Measurements from ENCODE around the gene BET1L. TPM values are rescaled to one million over a fixed set of nuclear protein-coding genes. Genes with fewer than 3 reads are reported as not detected.

The BET1L gene
- total RNA-seq, 2 experiments from 2014 or later, result 16.2 to 47.4 TPM

DNA sequence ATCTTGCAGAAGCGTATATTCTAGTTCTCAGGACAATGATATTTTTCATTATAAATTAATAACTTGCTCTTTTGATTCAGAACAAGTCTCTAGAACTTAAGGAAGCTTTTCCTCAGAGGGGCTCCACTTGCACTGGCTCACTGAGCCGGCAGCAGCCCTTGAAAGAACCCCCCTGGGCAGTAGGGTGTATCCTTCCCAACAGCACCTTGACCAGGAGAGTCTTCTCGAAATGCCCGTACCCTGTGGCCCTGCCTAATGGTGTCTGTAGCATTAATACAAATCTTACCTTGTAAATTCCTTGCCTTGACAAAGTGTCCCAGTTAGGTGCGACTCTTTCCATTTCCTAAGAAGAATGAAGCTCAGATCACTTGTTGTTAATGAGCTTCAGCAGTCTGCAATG is 43.1 kb upstream of the BET1L start:
- intact Hi-C loops (cut with micrococcal nuclease; ENCODE audit: unreplicated experiment), result loop anchor here (2.0 to 10.0 kb wide), 2 partner anchors 55 to 111 kb away; partner anchors contain the start of gene IFITM2
- no TSS peak for BruUV-seq (replicated peaks)
- Histone ChIP-seq H3K27ac (ENCODE audit: low read depth, low read length, poor library complexity, severe bottlenecking) (no peak overlapping the region), H3K4me2 (ENCODE audit: low read length) (no peak overlapping the region), H4K20me1 (ENCODE audit: insufficient read depth, low read length) (no peaks in the 10 kb centered on the region), H3K4me1 (ENCODE audit: insufficient read depth, low read length, poor library complexity, severe bottlenecking) (no peaks in the 10 kb centered on the region), H3K9me2 (ENCODE audit: insufficient read depth, low read length) (no peaks in the 10 kb centered on the region), H3K4me3 (ENCODE audit: low read depth, low read length, poor library complexity, severe bottlenecking) (no peak overlapping the region), H3K36me3 (ENCODE audit: insufficient read depth, low read length) (peaks cover 85% of the 10 kb centered on the region), H3K79me2 (ENCODE audit: insufficient read depth, low read depth, low read length) (no peaks in the 10 kb centered on the region), H3K9me3 (ENCODE audit: low read length) (no peaks in the 10 kb centered on the region), H2AFZ (ENCODE audit: low read length) (no peak overlapping the region)
- DNase-seq (ENCODE audit: low spot score), result no peak
- ChIA-PET POLR2A (interaction anchor here (0.8 to 1.6 kb wide), 5 partner anchors 9 to 43 kb away, joined by 3 to 5 read pairs (median 4); partner anchors contain the start of genes BET1L, PSMD13 and RIC8A), CTCF (ENCODE audit: unreplicated experiment) (interaction anchor here (1.1 to 1.8 kb wide), 4 partner anchors 11 to 114 kb away, joined by 3 to 7 read pairs (median 4); no protein-coding TSS in a partner anchor)
- TF ChIP-seq EZH2phosphoT487 (IDR thresholded peaks at IDR 0.05; ENCODE audit: borderline replicate concordance, low read depth, low read length), result no peak
- TF ChIP-seq, protein P1, sequence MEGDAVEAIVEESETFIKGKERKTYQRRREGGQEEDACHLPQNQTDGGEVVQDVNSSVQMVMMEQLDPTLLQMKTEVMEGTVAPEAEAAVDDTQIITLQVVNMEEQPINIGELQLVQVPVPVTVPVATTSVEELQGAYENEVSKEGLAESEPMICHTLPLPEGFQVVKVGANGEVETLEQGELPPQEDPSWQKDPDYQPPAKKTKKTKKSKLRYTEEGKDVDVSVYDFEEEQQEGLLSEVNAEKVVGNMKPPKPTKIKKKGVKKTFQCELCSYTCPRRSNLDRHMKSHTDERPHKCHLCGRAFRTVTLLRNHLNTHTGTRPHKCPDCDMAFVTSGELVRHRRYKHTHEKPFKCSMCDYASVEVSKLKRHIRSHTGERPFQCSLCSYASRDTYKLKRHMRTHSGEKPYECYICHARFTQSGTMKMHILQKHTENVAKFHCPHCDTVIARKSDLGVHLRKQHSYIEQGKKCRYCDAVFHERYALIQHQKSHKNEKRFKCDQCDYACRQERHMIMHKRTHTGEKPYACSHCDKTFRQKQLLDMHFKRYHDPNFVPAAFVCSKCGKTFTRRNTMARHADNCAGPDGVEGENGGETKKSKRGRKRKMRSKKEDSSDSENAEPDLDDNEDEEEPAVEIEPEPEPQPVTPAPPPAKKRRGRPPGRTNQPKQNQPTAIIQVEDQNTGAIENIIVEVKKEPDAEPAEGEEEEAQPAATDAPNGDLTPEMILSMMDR (conservative IDR thresholded peaks at IDR 0.05; ENCODE audit: low read length), result no peak

DNA sequence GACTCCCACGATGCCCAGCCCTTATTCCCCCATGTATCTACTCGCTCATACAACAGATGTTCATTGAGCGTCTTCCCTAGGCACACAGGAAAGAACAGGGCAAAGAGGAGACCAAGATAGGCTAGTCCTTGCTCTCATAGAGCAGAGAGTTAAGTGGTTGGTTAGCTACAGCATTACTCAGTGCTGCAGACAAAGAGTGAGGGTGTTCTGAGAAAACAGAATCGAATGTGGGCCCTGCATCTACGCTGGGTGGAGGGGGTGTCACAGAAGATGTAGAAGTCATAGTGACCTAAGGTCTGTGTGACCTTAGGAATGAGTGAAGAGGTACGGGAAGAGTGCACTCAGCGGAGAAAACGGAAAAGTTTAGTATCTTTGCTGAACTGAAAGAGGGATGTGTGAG is 41.9 kb upstream of the BET1L start:
- Histone ChIP-seq H3K27ac (ENCODE audit: low read depth, low read length, poor library complexity, severe bottlenecking) (no peak overlapping the region), H3K4me3 (ENCODE audit: low read depth, low read length, poor library complexity, severe bottlenecking) (no peak overlapping the region), H3K9me3 (ENCODE audit: low read length) (no peaks in the 10 kb centered on the region), H3K4me1 (ENCODE audit: insufficient read depth, low read length, poor library complexity, severe bottlenecking) (no peaks in the 10 kb centered on the region), H3K9me2 (ENCODE audit: insufficient read depth, low read length) (no peaks in the 10 kb centered on the region), H3K4me2 (ENCODE audit: low read length) (no peak overlapping the region), H3K36me3 (ENCODE audit: insufficient read depth, low read length) (peaks cover 97% of the 10 kb centered on the region), H2AFZ (ENCODE audit: low read length) (no peak overlapping the region), H4K20me1 (ENCODE audit: insufficient read depth, low read length) (no peaks in the 10 kb centered on the region), H3K79me2 (ENCODE audit: insufficient read depth, low read depth, low read length) (no peaks in the 10 kb centered on the region)
- CTCF ChIA-PET (ENCODE audit: unreplicated experiment), result no interaction called here
- no peak for TF ChIP-seq EZH2phosphoT487 (IDR thresholded peaks at IDR 0.05; ENCODE audit: borderline replicate concordance, low read depth, low read length)
- TF ChIP-seq, protein P1 (conservative IDR thresholded peaks at IDR 0.05; ENCODE audit: low read length), result no peak
- POLR2A ChIA-PET, result interaction anchor here (0.7 to 1.1 kb wide), 3 partner anchors 8 to 19 kb away, joined by 3 to 4 read pairs (median 3); partner anchors contain the start of gene PSMD13
- no peak for DNase-seq (ENCODE audit: low spot score)
- BruUV-seq (replicated peaks), result no TSS peak
- intact Hi-C loops (cut with micrococcal nuclease; ENCODE audit: unreplicated experiment), result no loop called here

DNA sequence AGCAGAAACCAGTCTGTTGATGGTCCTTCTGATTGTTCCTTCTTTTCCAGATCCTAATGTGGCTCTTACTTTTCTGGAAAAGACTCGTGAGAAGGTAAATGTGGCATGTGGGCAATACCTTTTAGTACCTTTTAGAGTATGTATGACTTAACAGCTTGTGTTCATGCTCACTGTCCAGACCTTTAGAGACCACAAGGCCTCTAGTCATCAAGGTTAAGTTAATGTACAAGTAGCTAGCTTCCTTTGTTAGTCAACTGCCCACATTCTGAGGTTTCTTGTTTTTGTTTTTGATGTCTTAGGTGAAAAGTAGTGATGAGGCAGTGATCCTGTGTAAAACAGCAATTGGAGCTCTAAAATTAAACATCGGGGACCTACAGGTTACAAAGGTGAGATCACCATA is 37.2 kb upstream of the BET1L start:
- Histone ChIP-seq H3K79me2 (ENCODE audit: insufficient read depth, low read depth, low read length) (peaks cover 6% of the 10 kb centered on the region; the same call in 1 of the 2 replicates), H2AFZ (ENCODE audit: low read length) (no peak overlapping the region), H3K4me3 (ENCODE audit: low read depth, low read length, poor library complexity, severe bottlenecking) (no peak overlapping the region), H3K4me1 (ENCODE audit: insufficient read depth, low read length, poor library complexity, severe bottlenecking) (no peaks in the 10 kb centered on the region), H3K27ac (ENCODE audit: low read depth, low read length, poor library complexity, severe bottlenecking) (no peak overlapping the region), H3K36me3 (ENCODE audit: insufficient read depth, low read length) (peaks cover 96% of the 10 kb centered on the region), H3K4me2 (ENCODE audit: low read length) (no peak overlapping the region), H4K20me1 (ENCODE audit: insufficient read depth, low read length) (no peaks in the 10 kb centered on the region), H3K9me2 (ENCODE audit: insufficient read depth, low read length) (no peaks in the 10 kb centered on the region), H3K9me3 (ENCODE audit: low read length) (no peaks in the 10 kb centered on the region)
- ChIA-PET POLR2A (no interaction called here), CTCF (ENCODE audit: unreplicated experiment) (no interaction called here)
- DNase-seq (ENCODE audit: low spot score), result no peak
- TF ChIP-seq EZH2phosphoT487 (IDR thresholded peaks at IDR 0.05; ENCODE audit: borderline replicate concordance, low read depth, low read length), result no peak
- TF ChIP-seq, protein P1 (conservative IDR thresholded peaks at IDR 0.05; ENCODE audit: low read length), result no peak
- intact Hi-C loops (cut with micrococcal nuclease; ENCODE audit: unreplicated experiment), result no loop called here
- BruUV-seq (replicated peaks), result no TSS peak

Data from OCI-LY7 (cell line).